NCI-H1417 treated with DMSO at 0.1 percent for 48 hours (cell line): ENCODE results near the gene DNAH9.
"Not testable (repeated sequence)": the region's sequence is repeated elsewhere in the genome, so short reads cannot be mapped to it uniquely, and the experiment has no call there.

Source experiments
- DNase-seq: peaks from one replicate; lab custom pipeline; 2025; lab: John Stamatoyannopoulos, UW

DNAH9 gene

DNA sequence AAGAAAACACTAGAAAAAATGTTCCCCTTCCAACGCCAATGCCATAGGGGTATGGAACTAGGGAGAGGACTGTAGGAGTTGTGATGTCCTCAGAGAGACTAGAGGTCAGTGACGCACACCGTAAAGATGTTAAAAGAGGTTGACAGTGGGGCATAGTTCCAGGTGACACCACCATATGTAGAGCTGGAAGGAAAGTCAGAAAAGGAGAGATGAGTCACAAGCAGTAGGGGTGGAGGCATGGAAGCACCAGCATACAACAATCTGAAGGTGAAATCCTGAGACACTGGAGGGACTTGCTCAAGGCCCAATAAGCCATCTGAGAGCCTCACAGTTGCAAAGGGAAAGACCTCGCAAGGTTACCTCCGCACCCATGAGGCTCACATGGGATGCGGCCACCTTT, 323.0 kb downstream of the DNAH9 start:
- DNase-seq, result no peak

- DNase-seq, result no peak
Measured at GRCh38 chr17:11922638-11923037, 324.4 kb downstream of the DNAH9 start.

- no peak for DNase-seq
Measured at GRCh38 chr17:11924076-11924475, 325.8 kb downstream of the DNAH9 start.

- DNase-seq, result no peak
Measured at GRCh38 chr17:11925262-11926021, 327.2 kb downstream of the DNAH9 start.

- no peak for DNase-seq
Measured at GRCh38 chr17:11928436-11928835, 330.2 kb downstream of the DNAH9 start.

- no peak for DNase-seq
Measured at GRCh38 chr17:11932337-11932898, 334.1 kb downstream of the DNAH9 start.

- DNase-seq, result no peak
Measured at GRCh38 chr17:11935734-11936406, 337.6 kb downstream of the DNAH9 start.

- no peak for DNase-seq
Measured at GRCh38 chr17:11940904-11941303, 342.6 kb downstream of the DNAH9 start.

GRCh38 chr17:11943086-11943485, 344.8 kb downstream of the DNAH9 start:
- not testable (repeated sequence) for DNase-seq

DNA sequence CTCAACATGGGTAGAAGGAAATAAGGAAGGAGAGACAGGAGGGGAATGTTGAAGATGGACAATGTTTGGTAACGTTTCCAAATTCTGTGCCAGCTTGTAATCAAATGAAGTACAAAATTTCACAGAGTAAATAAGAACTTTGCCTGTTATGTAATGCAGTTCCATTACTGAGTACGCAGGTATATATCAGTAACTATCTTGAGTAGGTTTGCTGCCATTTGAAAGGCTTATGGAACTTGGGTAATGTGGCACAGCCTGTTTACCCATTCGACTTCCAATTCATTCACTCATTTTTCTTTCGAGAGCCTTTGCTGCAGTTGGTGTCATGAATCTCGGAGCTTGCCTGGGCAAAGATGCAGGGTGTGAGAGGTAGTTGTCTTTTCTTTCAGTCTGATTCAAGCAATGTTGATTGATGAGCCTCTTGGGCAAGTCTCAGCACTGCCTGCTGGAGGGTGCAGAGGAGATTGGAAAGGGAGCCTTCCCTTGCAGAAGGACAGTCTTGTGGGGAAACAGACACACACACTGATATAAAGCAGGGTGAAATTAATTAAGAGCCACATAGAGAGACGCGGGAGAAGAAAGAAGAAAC, 345.6 kb downstream of the DNAH9 start:
- DNase-seq, result no peak

DNA sequence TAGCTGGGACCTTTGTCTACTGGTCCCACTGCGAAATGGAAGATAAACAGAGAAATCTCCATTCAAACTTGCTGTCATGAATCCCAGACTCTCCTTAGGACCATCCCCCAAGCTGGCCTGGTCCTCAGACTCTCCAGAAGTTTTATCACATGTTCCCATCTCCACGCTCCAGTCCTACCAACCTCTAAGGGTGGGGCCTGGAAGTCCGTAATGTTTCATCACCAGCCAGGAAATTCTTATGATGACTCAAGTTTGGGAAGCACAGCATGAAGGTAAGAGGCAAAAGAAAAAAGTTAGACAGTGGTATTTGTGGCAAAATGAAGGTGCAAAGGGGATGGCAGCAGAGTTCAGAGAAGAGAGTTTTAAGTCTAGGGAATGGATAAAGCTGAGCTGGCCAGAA, 346.3 kb downstream of the DNAH9 start:
- DNase-seq, result no peak

- DNase-seq, result no peak
Measured at GRCh38 chr17:11948789-11949188, 350.5 kb downstream of the DNAH9 start.

DNA sequence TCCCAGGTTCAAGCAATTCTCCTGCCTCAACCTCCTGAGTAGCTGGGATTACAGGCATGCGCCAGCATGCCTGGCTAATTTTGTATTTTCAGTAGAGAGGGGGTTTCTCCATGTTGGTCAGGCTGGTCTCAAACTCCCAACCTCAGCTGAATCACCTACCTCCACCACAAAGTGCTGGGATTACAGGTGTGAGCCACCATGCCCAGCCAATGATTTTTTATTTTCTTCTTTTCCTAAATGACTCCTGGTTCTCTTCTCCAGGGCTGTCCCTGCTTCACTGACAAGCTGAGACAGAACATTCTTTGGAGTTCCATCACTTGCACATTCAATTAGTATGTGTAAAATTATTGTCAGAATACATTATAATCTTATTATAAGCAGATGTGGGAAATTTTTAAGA, 351.3 kb downstream of the DNAH9 start:
- DNase-seq, result not testable (repeated sequence)

DNA sequence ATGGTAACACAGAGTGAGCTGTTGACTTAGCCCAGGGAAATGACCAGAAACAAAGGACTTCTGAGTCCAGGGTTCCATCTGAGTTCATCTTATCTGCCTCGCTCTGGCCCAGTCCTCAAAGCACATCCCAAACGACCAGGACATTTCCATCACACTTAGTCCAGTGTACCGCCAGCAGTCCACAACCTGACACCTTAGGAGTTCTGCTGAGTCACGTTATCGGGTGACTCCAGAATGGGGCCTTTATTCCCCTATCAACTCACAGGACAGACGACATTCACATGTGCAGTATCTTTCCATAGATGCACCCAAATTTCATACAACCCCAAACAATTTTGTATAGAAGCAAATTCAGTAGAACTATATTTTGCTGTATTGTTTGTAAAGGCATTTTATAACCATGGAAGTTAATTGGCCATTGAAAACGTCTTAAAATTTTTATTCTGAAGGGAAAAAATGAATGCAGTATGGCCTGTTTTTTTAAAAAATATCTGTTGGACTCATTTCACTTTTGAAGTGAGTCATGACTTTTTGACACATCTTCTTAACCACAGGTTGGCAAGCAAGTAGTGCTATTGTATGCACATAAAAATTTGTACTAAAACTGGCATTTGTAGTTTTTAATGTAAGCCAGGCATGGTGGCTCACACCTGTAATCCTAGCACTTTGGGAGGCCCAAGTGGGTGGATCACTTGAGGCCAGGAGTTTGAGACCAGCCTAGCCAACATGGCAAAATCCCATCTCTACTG, 352.7 kb downstream of the DNAH9 start:
- no peak for DNase-seq

DNA sequence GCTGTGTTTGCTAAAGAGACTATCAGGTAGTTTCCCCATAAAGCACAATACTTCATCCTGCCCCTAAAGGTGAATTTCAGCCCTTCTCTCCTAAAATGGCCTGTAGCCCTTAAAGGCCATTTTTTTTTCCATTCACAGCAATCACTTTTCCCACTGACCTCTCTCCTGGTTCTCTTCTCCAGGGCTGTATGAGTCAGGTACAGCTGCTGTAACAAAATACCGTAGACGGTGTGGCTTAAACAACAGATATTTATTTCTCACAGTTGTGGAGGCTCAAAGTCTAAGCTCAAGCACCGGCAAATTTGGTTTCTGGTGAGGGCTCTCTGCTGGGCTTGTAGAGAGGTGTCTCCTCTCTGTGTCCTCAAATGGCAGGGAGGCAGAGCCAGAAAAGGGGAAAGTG, 354.3 kb downstream of the DNAH9 start:
- DNase-seq, result no peak

DNA sequence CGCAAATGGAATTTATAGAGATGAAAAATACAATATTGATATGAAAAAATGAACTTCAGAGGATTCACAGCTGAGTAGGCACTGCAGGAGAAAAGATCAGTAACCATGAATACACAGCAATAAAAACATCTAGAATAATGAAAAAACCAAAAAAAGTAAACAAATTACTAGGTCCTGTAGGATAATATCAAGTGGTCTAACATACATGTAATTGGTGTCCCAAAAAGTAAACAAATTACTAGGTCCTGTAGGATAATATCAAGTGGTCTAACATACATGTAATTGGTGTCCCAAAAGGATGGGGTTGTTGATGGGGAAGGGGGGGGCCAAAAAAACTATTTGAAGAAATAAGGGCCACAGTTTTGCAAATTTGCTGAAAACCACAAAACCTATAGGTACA, 355.7 kb downstream of the DNAH9 start:
- no peak for DNase-seq

DNA sequence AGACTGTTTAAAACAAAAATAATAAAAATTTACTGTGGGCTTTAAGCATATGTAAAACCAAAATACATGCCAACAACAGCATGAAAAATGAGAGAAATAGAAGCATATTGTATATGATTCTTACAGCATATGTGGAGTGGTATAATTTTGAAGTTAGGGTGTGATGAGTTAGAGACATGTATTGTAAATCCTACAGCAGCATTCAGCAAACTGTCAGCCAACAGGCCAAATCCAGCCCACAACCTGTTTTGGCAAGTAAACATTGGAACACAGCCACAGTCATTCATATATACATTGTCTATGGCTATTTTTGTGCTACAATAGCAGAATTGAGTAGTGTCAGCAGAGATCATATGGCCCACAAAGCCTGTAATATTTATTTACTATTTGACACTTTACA, 356.7 kb downstream of the DNAH9 start:
- DNase-seq, result no peak

DNA sequence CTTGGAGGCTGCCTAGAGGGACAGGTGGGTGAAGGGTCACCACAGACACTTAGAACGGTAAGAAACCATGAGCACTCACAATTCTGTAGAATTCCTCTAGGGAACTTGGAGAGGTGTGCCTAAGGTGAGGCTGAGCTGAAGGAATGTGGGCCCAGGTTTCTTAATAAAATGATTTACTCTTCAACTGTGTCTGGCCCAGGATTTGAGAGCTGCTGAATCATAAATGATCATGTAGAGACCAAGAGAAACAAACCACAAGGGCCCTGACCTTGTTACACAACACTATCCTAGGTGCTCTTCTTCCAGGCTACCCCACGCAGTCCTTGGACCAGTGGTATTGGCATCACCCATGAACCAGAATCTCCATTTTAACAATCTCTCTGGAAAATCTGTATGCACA, 371.3 kb downstream of the DNAH9 start:
- no peak for DNase-seq

DNA sequence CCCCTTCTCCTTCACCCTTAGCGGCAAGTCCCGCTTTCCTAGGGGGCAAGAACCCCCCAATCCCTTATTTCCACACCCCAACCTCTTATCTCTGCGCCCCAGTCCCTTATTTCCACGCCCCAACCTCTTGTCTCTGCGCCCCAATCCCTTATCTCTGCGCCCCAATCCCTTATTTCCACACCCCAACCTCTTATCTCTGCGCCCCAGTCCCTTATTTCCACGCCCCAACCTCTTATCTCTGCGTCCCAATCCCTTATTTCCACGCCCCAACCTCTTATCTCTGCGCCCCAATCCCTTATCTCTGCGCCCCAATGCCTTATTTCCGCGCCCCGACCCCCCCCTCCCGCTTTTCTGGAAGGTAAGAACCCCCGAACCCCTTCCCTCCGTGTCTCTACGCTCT, 374.5 kb downstream of the DNAH9 start:
- DNase-seq, result not testable (repeated sequence)

DNA sequence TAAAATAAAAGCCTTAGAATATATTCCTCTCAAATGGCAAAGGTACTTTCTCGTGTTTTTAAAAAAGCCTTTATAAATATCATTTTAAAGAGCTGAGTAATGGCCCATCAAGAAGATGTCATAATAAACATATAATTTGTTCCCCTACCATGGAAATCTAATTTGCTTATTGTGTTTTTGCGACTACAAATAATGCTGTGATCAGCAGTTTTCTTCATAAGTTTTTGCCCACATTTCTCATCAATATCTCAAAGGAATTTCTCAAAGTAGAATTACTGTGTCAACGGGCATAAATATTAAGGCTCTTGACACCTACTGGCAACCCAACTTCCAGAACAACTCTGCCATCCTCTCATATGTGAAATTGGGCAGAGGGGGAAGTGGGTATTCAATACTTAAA, 381.5 kb downstream of the DNAH9 start:
- DNase-seq, result no peak

- no peak for DNase-seq
Measured at GRCh38 chr17:11980813-11981212, 382.5 kb downstream of the DNAH9 start.

DNA sequence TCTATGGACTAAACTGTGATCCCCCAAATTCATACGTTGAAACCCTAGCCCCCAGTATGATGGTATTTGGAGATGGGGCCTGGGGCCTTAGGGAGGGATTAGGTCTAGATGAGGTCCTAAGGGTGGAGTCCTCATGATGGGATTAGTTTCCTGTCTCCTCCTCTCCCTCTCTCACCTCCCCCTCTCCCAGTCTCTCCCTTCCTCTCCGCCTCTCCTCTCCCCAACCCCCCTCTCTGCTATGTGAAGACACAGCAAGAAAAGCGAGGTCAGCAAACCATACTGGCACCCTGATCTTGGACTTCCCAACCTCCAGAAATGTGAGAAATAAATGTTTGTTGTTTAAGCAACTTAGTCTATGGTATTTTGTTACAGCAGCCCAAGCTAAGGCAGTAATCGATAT, 383.6 kb downstream of the DNAH9 start:
- DNase-seq, result no peak
